Thoracic aorta (tissue), 2 donors: Measurements from ENCODE around the gene DNAJC13. TPM values are rescaled to one million over a fixed set of nuclear protein-coding genes. Genes with fewer than 3 reads are reported as not detected.

Experiments used
- ATAC-seq: fragments of 150-250 bp; one replicate; pipeline ENCODE4 v1.8.0; 2017; ENCODE audit warnings: low read depth; ENCODE audit not compliant: insufficient number of reproducible peaks, low FRiP score
- DNase-seq: peaks from one replicate; pipeline ENCODE4 v3.0.0-alpha.2; 2020; ENCODE audit warnings: low spot score
- H3K27ac ChIP-seq, 2 donors: fragments of 200-600 bp; sonication (generic); 1 replicate in 1 of 2; 2 replicates in 1 of 2; pipeline ENCODE4 v1.5.1; 2016; ENCODE audit warnings: mild to moderate bottlenecking in 2 of 2, moderate library complexity in 2 of 2
- H3K27me3 ChIP-seq: fragments of 200-600 bp; sonication (generic); replicated peaks from 2 replicates; pipeline ENCODE4 v1.6.0; 2016; ENCODE audit warnings: mild to moderate bottlenecking; ENCODE audit not compliant: insufficient read depth
- H3K36me3 ChIP-seq: fragments of 200-600 bp; sonication (generic); one replicate; pipeline ENCODE4 v1.5.1; 2016
- H3K4me1 ChIP-seq, 2 donors: fragments of 200-600 bp; sonication (generic); 1 replicate in 1 of 2; 2 replicates in 1 of 2; pipeline versions ENCODE4 v1.5.1 to v1.6.0; 2016; ENCODE audit warnings: low read depth in 2 of 2, mild to moderate bottlenecking in 1 of 2; ENCODE audit not compliant: control insufficient read depth in 1 of 2
- H3K4me3 ChIP-seq: fragments of 200-600 bp; sonication (generic); 2 replicates; pipeline ENCODE4 v1.5.1; 2016; ENCODE audit warnings: mild to moderate bottlenecking
- H3K9me3 ChIP-seq: fragments of 200-600 bp; sonication (generic); 2 replicates; pipeline ENCODE4 v1.5.1; 2016
- total RNA-seq, 2 donors: library from RNA; depleted of rRNA; stranded (reverse); fragments of >200 nt; gene quantifications; one replicate each; pipeline versions ENCODE4 v1.1.0 to v1.2.3, GENCODE V29; 2016
- TF ChIP-seq, protein P1 (sequence below): fragments of 200-600 bp; sonication (generic); IDR thresholded peaks from one replicate; pipeline ENCODE4 v1.5.1; 2019; ENCODE audit warnings: antibody characterized with exemption

The DNAJC13 gene
- total RNA-seq, 2 donors from 2014 or later = 47.4 to 49.5 TPM

DNA sequence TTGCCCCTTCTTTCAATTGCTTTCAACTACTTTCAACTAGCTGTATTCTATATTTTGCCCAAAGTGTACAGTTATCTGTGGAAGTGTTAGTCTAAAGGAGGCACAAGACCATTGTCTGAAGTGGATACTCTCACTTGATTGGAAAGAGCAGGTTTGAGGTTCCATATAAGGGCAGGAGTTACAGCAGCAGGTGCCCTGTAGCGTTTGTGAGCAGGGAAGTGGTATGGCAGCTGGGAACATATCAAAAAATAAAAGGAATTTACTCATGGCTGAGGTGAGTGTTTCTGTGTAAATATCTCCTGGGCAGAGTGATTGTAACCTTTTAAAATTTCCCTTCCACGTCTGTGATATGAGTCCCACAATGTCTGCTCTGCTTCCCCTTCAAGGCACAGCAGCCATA is 38.5 kb upstream of the DNAJC13 start:
- ATAC-seq (no peak), DNase-seq (no peak)
- no peak overlapping the region for H3K27ac ChIP-seq
- no peak overlapping the region for H3K4me3 ChIP-seq
- no peaks in the 10 kb centered on the region for H3K9me3 ChIP-seq
- H3K27me3 ChIP-seq = no peaks in the 10 kb centered on the region
- H3K36me3 ChIP-seq = no peaks in the 10 kb centered on the region
- H3K4me1 ChIP-seq = no peaks in the 10 kb centered on the region
- TF ChIP-seq, protein P1, sequence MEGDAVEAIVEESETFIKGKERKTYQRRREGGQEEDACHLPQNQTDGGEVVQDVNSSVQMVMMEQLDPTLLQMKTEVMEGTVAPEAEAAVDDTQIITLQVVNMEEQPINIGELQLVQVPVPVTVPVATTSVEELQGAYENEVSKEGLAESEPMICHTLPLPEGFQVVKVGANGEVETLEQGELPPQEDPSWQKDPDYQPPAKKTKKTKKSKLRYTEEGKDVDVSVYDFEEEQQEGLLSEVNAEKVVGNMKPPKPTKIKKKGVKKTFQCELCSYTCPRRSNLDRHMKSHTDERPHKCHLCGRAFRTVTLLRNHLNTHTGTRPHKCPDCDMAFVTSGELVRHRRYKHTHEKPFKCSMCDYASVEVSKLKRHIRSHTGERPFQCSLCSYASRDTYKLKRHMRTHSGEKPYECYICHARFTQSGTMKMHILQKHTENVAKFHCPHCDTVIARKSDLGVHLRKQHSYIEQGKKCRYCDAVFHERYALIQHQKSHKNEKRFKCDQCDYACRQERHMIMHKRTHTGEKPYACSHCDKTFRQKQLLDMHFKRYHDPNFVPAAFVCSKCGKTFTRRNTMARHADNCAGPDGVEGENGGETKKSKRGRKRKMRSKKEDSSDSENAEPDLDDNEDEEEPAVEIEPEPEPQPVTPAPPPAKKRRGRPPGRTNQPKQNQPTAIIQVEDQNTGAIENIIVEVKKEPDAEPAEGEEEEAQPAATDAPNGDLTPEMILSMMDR = no peak

DNA sequence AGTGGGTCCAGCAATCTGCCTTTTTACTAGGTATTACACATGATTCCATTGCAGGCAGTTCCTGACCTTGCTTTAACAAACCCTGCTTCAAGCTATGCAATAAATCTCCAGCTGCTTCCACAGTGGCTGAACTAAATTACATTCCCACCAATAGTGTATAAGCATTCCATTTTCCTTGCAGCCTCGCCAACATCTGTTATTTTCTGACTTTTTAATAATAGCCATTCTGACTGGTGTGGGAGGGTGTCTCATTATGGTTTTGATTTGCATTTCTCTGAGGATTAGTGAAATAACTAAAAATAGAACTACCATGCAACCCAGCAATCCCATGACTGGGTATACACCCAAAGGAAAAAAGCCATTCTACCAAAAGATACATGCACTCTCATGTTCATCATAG is 36.4 kb upstream of the DNAJC13 start:
- Histone ChIP-seq H3K27ac (no peak overlapping the region), H3K36me3 (no peaks in the 10 kb centered on the region), H3K9me3 (no peaks in the 10 kb centered on the region), H3K4me3 (no peak overlapping the region), H3K27me3 (no peaks in the 10 kb centered on the region), H3K4me1 (no peaks in the 10 kb centered on the region)
- DNase-seq (no peak), ATAC-seq (no peak)
- TF ChIP-seq, protein P1 = no peak

DNA sequence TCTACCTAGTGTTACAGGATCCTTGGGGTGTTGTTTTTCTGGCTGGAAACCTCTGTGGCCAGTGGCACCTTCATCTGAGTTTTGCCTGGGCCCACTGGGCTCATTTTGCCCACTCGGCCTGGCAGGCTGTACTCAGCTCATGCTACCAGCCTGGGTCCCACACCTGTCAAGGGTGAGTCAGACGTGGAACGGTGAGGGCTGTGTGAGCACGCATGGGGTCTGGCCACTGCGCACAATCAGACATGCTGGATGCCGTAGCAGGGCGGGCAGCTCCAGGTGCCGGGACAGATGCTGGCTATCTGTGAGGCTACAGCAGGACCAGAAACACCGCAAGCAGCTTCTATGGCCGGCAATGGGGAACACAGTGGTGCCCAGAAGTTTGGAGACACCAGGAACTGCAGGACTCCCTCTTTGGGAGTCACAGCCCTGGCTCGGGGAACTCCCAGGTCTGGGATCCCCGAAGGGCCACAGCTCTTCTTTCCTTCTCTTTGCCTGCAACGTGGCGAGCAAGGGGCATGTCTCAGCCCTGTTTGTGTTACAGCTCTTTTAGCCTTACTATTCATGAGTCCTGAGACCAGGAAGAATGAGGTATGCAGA is 35.9 kb upstream of the DNAJC13 start:
- Histone ChIP-seq H3K9me3 (no peaks in the 10 kb centered on the region), H3K27me3 (no peaks in the 10 kb centered on the region), H3K27ac (no peak overlapping the region), H3K36me3 (no peaks in the 10 kb centered on the region), H3K4me3 (no peak overlapping the region), H3K4me1 (no peaks in the 10 kb centered on the region)
- no peak for ATAC-seq
- DNase-seq = no peak
- TF ChIP-seq, protein P1 = no peak

DNA sequence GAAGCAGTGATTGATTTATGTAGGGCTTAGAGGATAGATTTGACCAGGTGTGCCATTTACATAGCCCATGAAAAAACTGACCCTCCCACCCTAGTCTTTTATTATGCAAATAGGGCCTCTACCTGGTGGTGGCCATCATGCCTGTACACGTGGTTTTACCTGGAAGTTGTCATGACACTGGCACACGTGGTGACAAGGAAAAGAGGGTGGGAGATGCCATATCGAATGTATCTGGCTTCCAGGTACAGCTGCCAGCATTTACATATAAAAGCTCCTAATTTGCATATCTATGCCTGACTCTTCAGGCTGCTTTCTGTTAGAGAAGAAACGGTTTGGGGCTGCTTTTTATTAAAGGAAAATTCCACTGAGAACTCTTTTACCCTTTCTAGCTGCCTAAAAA is 35.0 kb upstream of the DNAJC13 start:
- no peaks in the 10 kb centered on the region for H3K4me1 ChIP-seq
- TF ChIP-seq, protein P1 = no peak
- no peak overlapping the region for H3K27ac ChIP-seq
- no peak for ATAC-seq
- no peak for DNase-seq
- H3K36me3 ChIP-seq = no peaks in the 10 kb centered on the region
- H3K27me3 ChIP-seq = no peaks in the 10 kb centered on the region
- H3K4me3 ChIP-seq = no peak overlapping the region
- H3K9me3 ChIP-seq = no peaks in the 10 kb centered on the region

DNA sequence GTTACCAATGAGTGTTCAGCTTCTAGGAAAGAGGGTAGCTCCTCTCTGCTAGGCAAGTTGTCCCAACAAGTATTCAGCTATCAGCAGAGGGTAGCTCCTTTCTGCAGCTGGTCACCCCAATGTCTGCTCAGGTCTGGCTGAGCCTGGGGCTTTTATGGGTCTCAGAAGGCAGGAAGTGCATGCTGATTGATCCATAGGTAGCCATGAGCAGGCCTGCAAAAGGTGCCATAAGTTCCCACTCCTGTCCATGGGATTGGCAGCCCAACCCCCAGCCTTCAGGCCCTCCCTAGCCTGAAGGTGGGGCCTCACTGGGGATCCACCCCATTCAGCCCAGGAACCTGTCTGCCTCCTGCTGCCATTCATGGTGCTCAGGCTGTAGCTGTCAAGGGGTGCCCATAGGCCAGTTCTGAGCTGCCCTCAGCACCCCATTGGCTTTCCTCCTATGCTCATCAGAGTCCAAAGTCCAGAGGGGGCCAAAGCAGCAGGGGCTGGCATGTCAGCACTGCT is 34.6 kb upstream of the DNAJC13 start:
- ATAC-seq = no peak
- H3K27ac ChIP-seq = no peak overlapping the region
- H3K4me3 ChIP-seq = no peak overlapping the region

More for the DNA sequence above, 34.6 kb upstream of the DNAJC13 start:
- H3K9me3 ChIP-seq = no peaks in the 10 kb centered on the region
- H3K36me3 ChIP-seq = no peaks in the 10 kb centered on the region
- TF ChIP-seq, protein P1 = no peak
- H3K27me3 ChIP-seq = no peaks in the 10 kb centered on the region
- no peak for DNase-seq
- H3K4me1 ChIP-seq = no peaks in the 10 kb centered on the region
